OCI-LY3 (cell line): ENCODE data around the gene SIN3A.

Experiments
- CTCF ChIP-seq: fragments of 200-600, 300-600 bp; sonication (generic); IDR thresholded peaks from 2 replicates; pipeline ENCODE4 v1.5.1; 2014; ENCODE audit warnings: antibody characterized with exemption, low read length, low read depth
- EZH2phosphoT487 ChIP-seq: fragments of 200-600 bp; shearing (Covaris generic); IDR thresholded peaks from 2 replicates; pipeline ENCODE4 v1.6.1; 2018; ENCODE audit warnings: antibody characterized with exemption, mixed run types, low read depth

- TF ChIP-seq CTCF (no peak), EZH2phosphoT487 (no peak)
Observed at GRCh38 chr15:75338661-75339240, 112.7 kb downstream of the SIN3A start.
